ENCODE measurements around the gene FBXW4.

Gene FBXW4

GRCh38 chr10:101587725-101588653 is 107.0 kb downstream of the FBXW4 start, which contains the start of the genes DPCD and POLL:
Gene DPCD, plus strand, starts transcription at chr10:101588321. Its CDS starts 16 bp downstream, at chr10:101588337.
Gene POLL, minus strand, starts transcription at chr10:101588257. Its CDS starts 897 bp downstream, at chr10:101587360.
- POLR2A ChIA-PET: interaction anchor here (0.6 to 1.7 kb wide), 9 partner anchors 9 to 445 kb away, joined by 3 to 9 read pairs (median 3); partner anchors contain the start of gene OGA
- peak within 1 kb of the TSS; percentile 72; the same call in 1 of the 2 replicates for H3K27ac ChIP-seq (ENCODE audit: extremely low read depth, low read depth, low read length)
- TF ChIP-seq ZNF19 (tag by site-specific recombination; IDR thresholded peaks at IDR 0.05; ENCODE audit: low read depth) (no peak), ZBTB26 (tag by site-specific recombination; optimal IDR thresholded peaks at IDR 0.05) (peak; percentile 23), ZBTB11 (tag by site-specific recombination; conservative IDR thresholded peaks at IDR 0.05; ENCODE audit: low read depth) (peak; percentile 88), ZNF302 (tag by site-specific recombination; IDR thresholded peaks at IDR 0.05; ENCODE audit: low read depth) (no peak), ZNF10 (tag by site-specific recombination; IDR thresholded peaks at IDR 0.05) (peak; percentile 75), ZNF518A (tag by site-specific recombination; conservative IDR thresholded peaks at IDR 0.05; ENCODE audit: low read depth) (peak; percentile 97), ZNF341 (tag by site-specific recombination; IDR thresholded peaks at IDR 0.05; ENCODE audit: low read depth) (peak; percentile 95), ZNF354C (tag by site-specific recombination; IDR thresholded peaks at IDR 0.05; ENCODE audit: borderline replicate concordance, low read depth) (no peak), ZNF366 (tag by site-specific recombination; conservative IDR thresholded peaks at IDR 0.05) (peak; percentile 41; the same call in 1 of the 2 replicates), ZNF692 (tag by site-specific recombination; IDR thresholded peaks at IDR 0.05) (peak; percentile 46; the same call in 1 of the 2 replicates), ZNF335 (tag by site-specific recombination; conservative IDR thresholded peaks at IDR 0.05) (peak; percentile 29), ZNF266 (tag by site-specific recombination; IDR thresholded peaks at IDR 0.05; ENCODE audit: low read depth) (no peak), GLIS2 (tag by site-specific recombination; IDR thresholded peaks at IDR 0.05) (peak; percentile 95), ZNF391 (tag by site-specific recombination; IDR thresholded peaks at IDR 0.05; ENCODE audit: borderline replicate concordance, low read depth) (no peak), ZEB2 (tag by site-specific recombination; IDR thresholded peaks at IDR 0.05) (peak; percentile 15; the same call in 1 of the 2 replicates), PATZ1 (tag by site-specific recombination; IDR thresholded peaks at IDR 0.05) (peak; percentile 89), ZNF596 (tag by site-specific recombination; IDR thresholded peaks at IDR 0.05) (no peak), ZNF132 (tag by site-specific recombination; IDR thresholded peaks at IDR 0.05; ENCODE audit: borderline replicate concordance) (no peak), SCRT1 (tag by site-specific recombination; IDR thresholded peaks at IDR 0.05; ENCODE audit: borderline replicate concordance) (0 out of 2 replicates have a peak, but pooled peaks have one; percentile 30), ZFP37 (tag by site-specific recombination; IDR thresholded peaks at IDR 0.05) (0 out of 2 replicates have a peak, but pooled peaks have one; percentile 34), ZNF654 (tag by site-specific recombination; IDR thresholded peaks at IDR 0.05; ENCODE audit: low read depth) (no peak), ZBTB48 (tag by site-specific recombination; IDR thresholded peaks at IDR 0.05) (peak; percentile 60; the same call in 1 of the 2 replicates)

More at GRCh38 chr10:101587725-101588653, 107.0 kb downstream of the FBXW4 start, which contains the start of the genes DPCD and POLL:
- Histone ChIP-seq H3K4me1 (ENCODE audit: control insufficient read depth, insufficient read depth, low read length) (peaks cover 8% of the 10 kb centered on the region), H3K36me3 (ENCODE audit: control insufficient read depth in 2 of 2, insufficient read depth in 1 of 2, low read length in 2 of 2) (peaks cover 0 to 31% of the 10 kb centered on the region in 2 experiments; a peak in 1 of 3 replicates), H3K9me3 (ENCODE audit: control insufficient read depth, insufficient read depth, low read depth, low read length) (no peaks in the 10 kb centered on the region), H3K4me3 (ENCODE audit: low read depth, low read length) (peak within 1 kb of the TSS; percentile 70)
- CTCF ChIA-PET: interaction anchor here (0.5 to 2.7 kb wide), 6 partner anchors 15 to 374 kb away, joined by 3 to 16 read pairs (median 4); no protein-coding TSS in a partner anchor
